Liver (tissue), 9 donors: ENCODE measurements around the gene LHFPL3. TPM values are rescaled to one million over a fixed set of nuclear protein-coding genes. Genes with fewer than 3 reads are reported as not detected.

ENCODE experiments used
- DNase-seq: peaks from one replicate; pipeline ENCODE4 v3.0.0-alpha.2; 2017; ENCODE audit warnings: low spot score
- H3K27ac ChIP-seq, 2 donors: one replicate each; pipeline ENCODE4 v1.7.0; 2013; ENCODE audit warnings: inconsistent platforms in 2 of 2, low read length in 2 of 2, control low read depth in 1 of 2, low read depth in 1 of 2, mild to moderate bottlenecking in 1 of 2
- H3K27me3 ChIP-seq, 4 donors: one replicate each; pipeline versions ENCODE4 v1.6.1 to v1.7.0; 2013; ENCODE audit warnings: low read length in 3 of 4, inconsistent platforms in 1 of 4, mild to moderate bottlenecking in 1 of 4, moderate library complexity in 1 of 4; ENCODE audit not compliant: control insufficient read depth in 4 of 4, insufficient read depth in 4 of 4
- H3K36me3 ChIP-seq, 4 donors: one replicate each; pipeline versions ENCODE4 v1.6.1 to v1.7.0; 2013; ENCODE audit warnings: low read length in 3 of 4, mild to moderate bottlenecking in 3 of 4, low read depth in 1 of 4, moderate library complexity in 1 of 4; ENCODE audit not compliant: control insufficient read depth in 4 of 4, insufficient read depth in 3 of 4
- H3K4me1 ChIP-seq, 4 donors: one replicate each; pipeline versions ENCODE4 v1.6.1 to v1.7.0; 2013; ENCODE audit warnings: low read length in 3 of 4, mild to moderate bottlenecking in 3 of 4, moderate library complexity in 1 of 4; ENCODE audit not compliant: control insufficient read depth in 4 of 4, insufficient read depth in 4 of 4
- H3K4me3 ChIP-seq, 3 donors: one replicate each; pipeline versions ENCODE4 v1.6.1 to v1.7.0; 2013; ENCODE audit warnings: low read length in 3 of 3, control low read depth in 1 of 3, low read depth in 1 of 3, mild to moderate bottlenecking in 1 of 3
- H3K9ac ChIP-seq, 2 donors: one replicate each; pipeline ENCODE4 v1.7.0; 2013; ENCODE audit warnings: low read length in 2 of 2, mild to moderate bottlenecking in 2 of 2, moderate library complexity in 2 of 2, control low read depth in 1 of 2, low read depth in 1 of 2
- H3K9me3 ChIP-seq, 4 donors: one replicate each; pipeline versions ENCODE4 v1.6.1 to v1.7.0; 2013; ENCODE audit warnings: low read length in 3 of 4; ENCODE audit not compliant: control insufficient read depth in 4 of 4
- ATF3 ChIP-seq: IDR thresholded peaks from 2 replicates; pipeline ENCODE4 v1.6.1; 2016; ENCODE audit warnings: antibody characterized with exemption
- CTCF ChIP-seq: fragments of 150-350 bp; IDR thresholded peaks from 2 replicates; pipeline ENCODE4 v1.5.1; 2017; ENCODE audit warnings: improper control_type of control experiment, low read depth, low read length; ENCODE audit not compliant: missing input control
- EGR1 ChIP-seq, 2 donors: IDR thresholded peaks; 2 replicates each; pipeline ENCODE4 v1.6.1; 2016 to 2018; ENCODE audit warnings: antibody characterized with exemption in 2 of 2, low read depth in 2 of 2
- FOXA1 ChIP-seq: IDR thresholded peaks from 2 replicates; pipeline ENCODE4 v1.6.1; 2016; ENCODE audit warnings: antibody characterized with exemption
- FOXA2 ChIP-seq: IDR thresholded peaks from 2 replicates; pipeline ENCODE4 v1.6.1; 2016; ENCODE audit warnings: antibody characterized with exemption
- GABPA ChIP-seq, 2 donors: IDR thresholded peaks in 1 of 2; conservative IDR thresholded peaks in 1 of 2; 2 replicates each; pipeline ENCODE4 v1.6.1; 2016; ENCODE audit warnings: antibody characterized with exemption in 2 of 2, mild to moderate bottlenecking in 1 of 2, moderate library complexity in 1 of 2
- HNF4A ChIP-seq, 2 donors: conservative IDR thresholded peaks; 2 replicates each; pipeline ENCODE4 v1.6.1; 2016; ENCODE audit warnings: antibody characterized with exemption in 2 of 2, mild to moderate bottlenecking in 2 of 2
- HNF4G ChIP-seq: IDR thresholded peaks from 2 replicates; pipeline ENCODE4 v1.6.1; 2016; ENCODE audit warnings: antibody characterized with exemption
- JUND ChIP-seq, 2 donors: IDR thresholded peaks; 2 replicates each; pipeline ENCODE4 v1.6.1; 2016; ENCODE audit warnings: antibody characterized with exemption in 2 of 2
- NR2F2 ChIP-seq: IDR thresholded peaks from 2 replicates; pipeline ENCODE4 v1.6.1; 2016; ENCODE audit warnings: antibody characterized with exemption
- RAD21 ChIP-seq, 2 donors: IDR thresholded peaks; 2 replicates each; pipeline ENCODE4 v1.6.1; 2016; ENCODE audit warnings: antibody characterized with exemption in 2 of 2, mild to moderate bottlenecking in 2 of 2
- REST ChIP-seq: IDR thresholded peaks from 2 replicates; pipeline ENCODE4 v1.6.1; 2016; ENCODE audit warnings: antibody characterized with exemption, mild to moderate bottlenecking
- RXRA ChIP-seq, 2 donors: IDR thresholded peaks; 2 replicates each; pipeline ENCODE4 v1.6.1; 2017 to 2018; ENCODE audit warnings: antibody characterized with exemption in 2 of 2, mild to moderate bottlenecking in 1 of 2
- SP1 ChIP-seq: IDR thresholded peaks from 2 replicates; pipeline ENCODE4 v1.6.1; 2018; ENCODE audit warnings: antibody characterized with exemption, mild to moderate bottlenecking
- TAF1 ChIP-seq: conservative IDR thresholded peaks from 2 replicates; pipeline ENCODE4 v1.6.1; 2016; ENCODE audit warnings: antibody characterized with exemption, mild to moderate bottlenecking
- YY1 ChIP-seq: IDR thresholded peaks from 2 replicates; pipeline ENCODE4 v1.6.1; 2016; ENCODE audit warnings: antibody characterized with exemption, mild to moderate bottlenecking
- ZBTB33 ChIP-seq: IDR thresholded peaks from 2 replicates; pipeline ENCODE4 v1.6.1; 2016; ENCODE audit warnings: antibody characterized with exemption
- WGBS: extraction: QIAGEN DNeasy Blood & Tissue Kit; methylation state at CpG from one replicate; pipeline ENCODE4 v1.1.7; 2013; 5-methylcytosine and 5-hydroxymethylcytosine counted together
- polyA plus RNA-seq, 2 donors: library from polyadenylated mRNA; stranded (reverse) in 1 of 2; unstranded in 1 of 2; fragments of 200-250 nt in 1 of 2; fragments of >200 nt in 1 of 2; fragmentation: Nextera tagmentation in 1 of 2; extraction: Ambion mirVana in 1 of 2; gene quantifications; one replicate each; pipeline versions ENCODE4 v1.2.1 to v1.2.3, GENCODE V29; 2013 to 2015
- total RNA-seq, 2 donors: library from RNA; depleted of rRNA; stranded (reverse); fragments of >200 nt; gene quantifications; one replicate each; pipeline ENCODE4 v1.2.3, GENCODE V29; 2014
- TF ChIP-seq, protein P1 (sequence below): IDR thresholded peaks from 2 replicates; pipeline ENCODE4 v1.6.1; 2016; ENCODE audit warnings: antibody characterized with exemption
- donor health status: healthy.
- donor health status: healthy.
- donor health status: healthy.
- donor health status: healthy.
- donor health status: healthy.

The LHFPL3 gene
- total and polyA plus RNA-seq, 4 donors = not detected

DNA sequence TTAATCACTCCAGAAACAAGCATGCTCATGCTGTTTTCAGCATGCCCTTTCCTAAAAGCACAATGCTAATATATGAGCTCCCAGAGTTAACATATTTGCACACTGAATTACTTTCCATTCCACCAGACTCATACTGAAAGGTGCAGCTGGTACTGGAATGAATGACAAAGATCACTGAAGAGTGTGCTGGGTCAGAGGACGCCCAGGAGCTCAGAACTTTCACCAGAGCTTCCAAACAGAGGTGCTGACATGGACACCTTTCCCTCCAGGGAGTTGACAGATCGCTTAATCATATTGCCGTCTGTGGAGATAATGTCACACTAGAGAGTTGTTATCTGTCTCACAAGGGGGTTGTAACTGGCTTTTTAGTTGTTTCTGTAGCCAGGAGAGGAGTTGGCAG lies 292.9 kb downstream of the LHFPL3 start:
- no peak for DNase-seq
- no peaks in the 10 kb centered on the region for H3K9me3 ChIP-seq
- TF ChIP-seq REST = no peak
- TF ChIP-seq TAF1 = no peak
- TF ChIP-seq ZBTB33 = no peak
- TF ChIP-seq SP1 = no peak
- no peak for TF ChIP-seq JUND (IDR thresholded peaks at IDR 0.05)
- no peak for TF ChIP-seq GABPA (IDR thresholded peaks at IDR 0.05 in 1 of 2, conservative IDR thresholded peaks at IDR 0.05 in 1 of 2)
- TF ChIP-seq FOXA2 = no peak
- TF ChIP-seq EGR1 (IDR thresholded peaks at IDR 0.05; ENCODE audit: low read depth in 2 of 2) = no peak
- no peak for TF ChIP-seq HNF4A (conservative IDR thresholded peaks at IDR 0.05)
- no peak for TF ChIP-seq CTCF
- TF ChIP-seq ATF3 = no peak
- TF ChIP-seq RAD21 (IDR thresholded peaks at IDR 0.05) = no peak
- TF ChIP-seq FOXA1 = no peak
- TF ChIP-seq NR2F2 = no peak
- TF ChIP-seq YY1 = no peak
- no peak for TF ChIP-seq HNF4G
- TF ChIP-seq RXRA (IDR thresholded peaks at IDR 0.05) = no peak
- TF ChIP-seq, protein P1, sequence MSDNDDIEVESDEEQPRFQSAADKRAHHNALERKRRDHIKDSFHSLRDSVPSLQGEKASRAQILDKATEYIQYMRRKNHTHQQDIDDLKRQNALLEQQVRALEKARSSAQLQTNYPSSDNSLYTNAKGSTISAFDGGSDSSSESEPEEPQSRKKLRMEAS = no peak
- peaks cover 0 to 5% (median 0%) of the 10 kb centered on the region in 4 donors for H3K27me3 ChIP-seq
- H3K36me3 ChIP-seq = no peaks in the 10 kb centered on the region
- H3K4me3 ChIP-seq = no peak overlapping the region
- H3K27ac ChIP-seq = no peak overlapping the region
- no peaks in the 10 kb centered on the region for H3K4me1 ChIP-seq
- H3K9ac ChIP-seq = no peak overlapping the region
- 44% methylated on average over 3 of the region's 3 CpGs for WGBS

DNA sequence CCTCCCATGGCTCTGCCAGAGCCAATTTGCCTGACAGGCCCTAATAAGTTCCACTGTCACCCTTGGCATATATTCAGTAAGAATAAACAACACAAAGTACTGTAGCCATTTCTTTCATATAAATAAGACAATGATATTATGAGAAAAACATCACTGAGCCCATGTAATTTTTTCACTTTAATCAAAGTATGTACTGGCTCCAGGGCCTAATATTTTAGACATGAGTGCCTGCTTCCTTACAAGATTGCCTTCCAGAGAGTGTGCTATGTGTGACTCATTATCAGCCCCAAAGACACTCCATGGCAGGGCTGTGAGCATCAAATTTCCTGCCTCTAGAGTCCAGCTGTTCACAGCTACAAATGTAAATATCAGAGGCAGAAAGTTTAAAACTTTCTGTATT lies 297.6 kb downstream of the LHFPL3 start:
- no peak for DNase-seq
- Histone ChIP-seq H3K27me3 (no peaks in the 10 kb centered on the region), H3K4me1 (no peaks in the 10 kb centered on the region), H3K36me3 (no peaks in the 10 kb centered on the region), H3K9me3 (no peaks in the 10 kb centered on the region), H3K9ac (no peak overlapping the region), H3K27ac (no peak overlapping the region), H3K4me3 (no peak overlapping the region)
- TF ChIP-seq YY1 (no peak), CTCF (no peak), HNF4A (conservative IDR thresholded peaks at IDR 0.05) (no peak), RAD21 (IDR thresholded peaks at IDR 0.05) (no peak), SP1 (no peak), TAF1 (no peak), JUND (IDR thresholded peaks at IDR 0.05) (no peak), ATF3 (no peak), FOXA2 (no peak), REST (no peak), GABPA (IDR thresholded peaks at IDR 0.05 in 1 of 2, conservative IDR thresholded peaks at IDR 0.05 in 1 of 2) (no peak), EGR1 (IDR thresholded peaks at IDR 0.05; ENCODE audit: low read depth in 2 of 2) (no peak)
